Stimulated activated naive CD8-positive, alpha-beta T cell treated with anti-CD3 and anti-CD28 coated beads, Interleukin-15, Interleukin-2, amounts not matched to agents 100 ng/mL and 50 ng/mL, for 24 hours (primary cell): ENCODE results near the gene CCDC191.

Experiments used
- H3K27ac Mint-ChIP-seq: one replicate; pipeline ENCODE4 v1.8.0; 2021; ENCODE audit warnings: mild to moderate bottlenecking, mixed read lengths
- H3K27me3 Mint-ChIP-seq: one replicate; pipeline ENCODE4 v1.8.0; 2021; ENCODE audit warnings: mixed read lengths
- H3K36me3 Mint-ChIP-seq: one replicate; pipeline ENCODE4 v1.8.0; 2021; ENCODE audit warnings: low read depth, mixed read lengths
- H3K4me1 Mint-ChIP-seq: one replicate; pipeline ENCODE4 v1.8.0; 2021; ENCODE audit warnings: low read depth, mixed read lengths
- H3K4me3 Mint-ChIP-seq: one replicate; pipeline ENCODE4 v1.8.0; 2021; ENCODE audit warnings: mild to moderate bottlenecking, mixed read lengths
- H3K9me3 Mint-ChIP-seq: one replicate; pipeline ENCODE4 v1.8.0; 2021; ENCODE audit warnings: mixed read lengths

CCDC191 gene

DNA sequence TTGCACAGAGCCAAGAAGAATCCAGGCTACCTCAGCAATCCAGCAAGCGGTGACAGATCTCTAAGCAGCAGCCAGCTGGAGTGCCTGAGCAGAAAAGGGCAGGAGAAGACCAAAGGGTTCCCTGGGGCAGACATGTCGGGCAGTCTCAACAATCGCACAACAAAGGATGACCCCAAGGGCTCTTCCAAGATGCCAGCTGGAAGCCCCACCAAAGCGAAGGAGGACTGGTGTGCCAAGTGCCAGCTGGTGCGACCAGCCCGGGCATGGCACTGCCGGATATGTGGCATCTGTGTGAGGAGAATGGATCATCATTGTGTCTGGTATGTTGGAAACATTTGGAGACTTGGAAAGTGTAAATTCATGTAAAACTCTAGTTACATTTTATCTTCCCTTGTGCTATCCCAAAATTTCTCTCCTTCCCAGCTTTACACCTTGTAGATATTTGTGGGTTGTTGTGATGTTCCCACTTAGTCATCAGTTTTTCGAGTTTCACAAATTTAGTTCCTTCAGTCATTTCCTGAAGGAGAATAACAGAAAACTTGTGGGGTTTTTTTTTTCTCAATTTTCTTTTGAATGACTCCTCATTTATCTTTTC, 102.1 kb downstream of the CCDC191 start:
- peaks cover 7% of the 10 kb centered on the region for H3K27me3 Mint-ChIP-seq
- peaks cover 17% of the 10 kb centered on the region for H3K4me1 Mint-ChIP-seq
- H3K4me3 Mint-ChIP-seq: no peak overlapping the region
- no peaks in the 10 kb centered on the region for H3K9me3 Mint-ChIP-seq
- H3K36me3 Mint-ChIP-seq: peaks cover 16% of the 10 kb centered on the region
- H3K27ac Mint-ChIP-seq: no peak overlapping the region

DNA sequence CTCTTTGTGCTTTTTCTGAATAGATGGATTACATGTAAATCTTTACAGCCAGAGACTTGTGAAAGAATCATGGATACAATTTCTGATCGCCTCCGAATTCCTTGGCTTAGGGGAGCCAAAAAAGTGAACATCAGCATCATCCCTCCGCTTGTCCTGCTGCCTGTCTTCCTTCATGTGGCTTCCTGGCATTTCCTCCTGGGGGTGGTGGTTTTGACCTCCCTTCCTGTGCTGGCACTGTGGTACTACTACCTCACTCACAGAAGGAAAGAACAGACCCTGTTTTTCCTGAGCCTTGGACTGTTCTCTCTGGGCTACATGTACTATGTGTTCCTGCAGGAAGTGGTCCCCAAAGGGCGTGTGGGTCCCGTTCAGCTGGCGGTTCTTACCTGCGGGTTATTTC, 102.6 kb downstream of the CCDC191 start:
- peaks cover 12% of the 10 kb centered on the region for H3K27me3 Mint-ChIP-seq
- H3K9me3 Mint-ChIP-seq: no peaks in the 10 kb centered on the region
- H3K27ac Mint-ChIP-seq: no peak overlapping the region
- peaks cover 13% of the 10 kb centered on the region for H3K36me3 Mint-ChIP-seq
- peaks cover 23% of the 10 kb centered on the region for H3K4me1 Mint-ChIP-seq
- no peak overlapping the region for H3K4me3 Mint-ChIP-seq

- Mint-ChIP-seq H3K9me3 (no peaks in the 10 kb centered on the region), H3K27ac (no peak overlapping the region), H3K27me3 (peaks cover 14% of the 10 kb centered on the region)
These were observed 103.4 kb downstream of the CCDC191 start for GRCh38 chr3:113952921-113953320.

DNA sequence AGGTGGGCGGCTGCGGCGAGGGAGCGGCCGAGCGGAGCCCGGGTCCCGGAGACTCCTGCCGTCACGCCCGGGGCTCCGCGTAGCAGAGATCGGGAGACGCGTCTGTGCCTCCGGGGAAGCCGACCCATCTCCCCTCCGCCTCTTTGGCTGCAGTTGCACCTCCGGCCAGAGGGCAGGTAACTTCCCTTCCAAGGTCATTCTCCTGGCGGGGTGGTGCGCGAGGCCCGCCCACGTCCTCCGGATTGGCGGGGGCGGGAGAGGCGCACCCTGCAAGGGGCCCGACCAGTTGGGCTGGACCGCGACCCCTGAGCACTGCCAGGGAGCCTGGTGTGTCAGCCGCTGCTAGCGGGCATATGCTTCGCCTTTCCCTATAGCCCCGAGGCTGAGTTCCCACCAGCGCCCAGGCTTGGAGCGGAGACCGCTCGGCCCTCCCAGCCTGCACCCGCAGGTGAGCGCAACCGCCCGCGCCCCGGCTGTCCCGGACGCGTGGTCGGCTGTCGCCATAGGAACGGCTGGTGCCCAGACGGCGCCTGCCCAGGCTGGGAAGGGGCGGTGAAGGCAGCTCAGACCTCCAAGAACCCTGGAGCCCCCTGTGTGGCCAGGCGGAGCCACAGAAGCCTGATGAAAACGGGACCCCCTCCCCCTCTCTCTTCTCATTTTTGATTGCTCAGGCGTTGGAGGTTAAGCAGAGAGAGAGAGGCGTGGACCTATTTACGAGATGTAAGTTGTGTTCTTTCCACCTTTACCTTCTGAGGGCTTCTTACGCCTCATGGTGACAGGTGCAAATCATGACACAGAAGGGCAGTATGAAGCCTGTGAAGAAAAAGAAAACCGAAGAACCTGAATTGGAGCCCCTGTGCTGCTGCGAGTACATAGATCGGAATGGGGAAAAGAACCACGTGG, 108.1 kb downstream of the CCDC191 start:
- H3K4me3 Mint-ChIP-seq: peak overlapping the region; percentile 48
- peaks cover 38% of the 10 kb centered on the region for H3K27me3 Mint-ChIP-seq
- no peak overlapping the region for H3K27ac Mint-ChIP-seq
- H3K9me3 Mint-ChIP-seq: no peaks in the 10 kb centered on the region
- H3K4me1 Mint-ChIP-seq: peaks cover 22% of the 10 kb centered on the region
- H3K36me3 Mint-ChIP-seq: peaks cover 4% of the 10 kb centered on the region

More at GRCh38 chr3:113952921-113953320, 103.4 kb downstream of the CCDC191 start:
- peaks cover 13% of the 10 kb centered on the region for H3K36me3 Mint-ChIP-seq
- peaks cover 25% of the 10 kb centered on the region for H3K4me1 Mint-ChIP-seq
- no peak overlapping the region for H3K4me3 Mint-ChIP-seq

GRCh38 chr3:113947372-113948014, 108.8 kb downstream of the CCDC191 start, which contains the start of gene ZDHHC23:
Gene ZDHHC23, plus strand, starts transcription at chr3:113948013. Its CDS starts 790 bp downstream, at chr3:113948803.
- peaks cover 20% of the 10 kb centered on the region for H3K4me1 Mint-ChIP-seq
- H3K27ac Mint-ChIP-seq: peak within 1 kb of the TSS; percentile 74

DNA sequence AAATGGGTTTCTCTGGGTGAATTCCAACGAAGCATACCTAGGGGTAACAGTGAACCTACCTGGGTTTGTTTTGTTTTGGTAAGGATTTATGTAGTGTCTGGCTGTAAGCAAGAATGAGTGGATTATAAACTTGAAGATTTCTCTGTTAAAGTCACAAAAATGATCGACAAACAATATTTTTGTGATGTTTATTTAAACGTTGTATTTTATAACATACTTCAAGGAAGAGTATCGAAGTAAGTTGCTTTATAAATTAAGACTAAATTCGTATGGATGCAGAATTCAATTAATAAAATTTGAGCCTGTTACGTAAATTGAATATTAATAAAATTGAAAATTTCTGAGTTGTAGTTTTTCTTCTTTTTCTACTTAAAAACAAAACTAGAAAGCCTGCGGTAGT, 109.5 kb downstream of the CCDC191 start:
- H3K9me3 Mint-ChIP-seq: no peaks in the 10 kb centered on the region
- H3K27ac Mint-ChIP-seq: peak overlapping the region; percentile 74
- H3K4me3 Mint-ChIP-seq: peak overlapping the region; percentile 77
- H3K36me3 Mint-ChIP-seq: no peaks in the 10 kb centered on the region
- peaks cover 47% of the 10 kb centered on the region for H3K27me3 Mint-ChIP-seq
- peaks cover 20% of the 10 kb centered on the region for H3K4me1 Mint-ChIP-seq

More at GRCh38 chr3:113947372-113948014, 108.8 kb downstream of the CCDC191 start, which contains the start of gene ZDHHC23:
- peak within 1 kb of the TSS; percentile 77 for H3K4me3 Mint-ChIP-seq
- H3K36me3 Mint-ChIP-seq: peaks cover 4% of the 10 kb centered on the region
- no peaks in the 10 kb centered on the region for H3K9me3 Mint-ChIP-seq
- peaks cover 43% of the 10 kb centered on the region for H3K27me3 Mint-ChIP-seq

GRCh38 chr3:113927556-113927955, 128.8 kb downstream of the CCDC191 start:
- H3K27me3 Mint-ChIP-seq: peaks cover 19% of the 10 kb centered on the region
- H3K4me1 Mint-ChIP-seq: no peaks in the 10 kb centered on the region
- no peak overlapping the region for H3K4me3 Mint-ChIP-seq
- H3K9me3 Mint-ChIP-seq: peaks cover 23% of the 10 kb centered on the region
- peaks cover 11% of the 10 kb centered on the region for H3K36me3 Mint-ChIP-seq
- no peak overlapping the region for H3K27ac Mint-ChIP-seq

DNA sequence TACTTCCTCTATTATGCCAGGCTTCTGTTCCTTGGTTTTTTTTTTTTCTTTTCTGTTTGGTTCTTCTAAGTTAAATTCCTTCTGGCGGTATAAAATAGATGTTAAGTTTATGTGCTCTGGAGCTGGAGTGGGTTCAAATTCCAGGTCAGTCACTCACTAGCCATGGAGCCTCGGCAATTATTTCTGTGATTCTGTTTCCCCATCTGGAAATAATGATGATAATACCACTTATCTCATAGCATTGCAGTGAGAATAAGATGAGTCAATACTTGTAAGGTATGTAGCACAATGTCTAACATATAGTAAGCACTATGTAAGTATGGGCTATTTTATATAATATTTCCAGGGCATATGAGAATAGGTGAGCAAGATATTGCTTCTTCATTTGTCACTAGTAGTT, 141.7 kb downstream of the CCDC191 start:
- no peak overlapping the region for H3K27ac Mint-ChIP-seq
- H3K4me1 Mint-ChIP-seq: peaks cover 8% of the 10 kb centered on the region
- no peak overlapping the region for H3K4me3 Mint-ChIP-seq
- no peaks in the 10 kb centered on the region for H3K9me3 Mint-ChIP-seq
- H3K27me3 Mint-ChIP-seq: no peaks in the 10 kb centered on the region
- no peaks in the 10 kb centered on the region for H3K36me3 Mint-ChIP-seq
